Hepatocyte (in vitro differentiated cells): ENCODE data around the gene KLK15. TPM values are rescaled to one million over a fixed set of nuclear protein-coding genes. Genes with fewer than 3 reads are reported as not detected.

Experiments used
- DNase-seq: peaks from one replicate; pipeline ENCODE4 v3.0.0-alpha.2; 2016; ENCODE audit warnings: low spot score
- H2AFZ ChIP-seq: fragments of 200-600 bp; sonication (generic); 2 replicates; pipeline ENCODE4 v1.6.0; 2016; ENCODE audit warnings: antibody characterized with exemption, mild to moderate bottlenecking
- H3K27ac ChIP-seq: fragments of 200-600 bp; sonication (generic); 2 replicates; pipeline ENCODE4 v1.5.1; 2016; ENCODE audit warnings: mild to moderate bottlenecking
- H3K27me3 ChIP-seq: fragments of 200-600 bp; sonication (generic); 2 replicates; pipeline ENCODE4 v1.6.1; 2016
- H3K36me3 ChIP-seq: fragments of 200-600 bp; sonication (generic); replicated peaks from 2 replicates; pipeline ENCODE4 v1.5.1; 2016; ENCODE audit warnings: low read depth; ENCODE audit not compliant: insufficient read depth
- H3K4me1 ChIP-seq: fragments of 200-600 bp; sonication (generic); 2 replicates; pipeline ENCODE4 v1.5.1; 2016; ENCODE audit warnings: mild to moderate bottlenecking, moderate library complexity; ENCODE audit not compliant: insufficient read depth
- H3K4me2 ChIP-seq: fragments of 200-600 bp; sonication (generic); 2 replicates; pipeline ENCODE4 v1.6.0; 2016
- H3K4me3 ChIP-seq: fragments of 200-600 bp; sonication (generic); 2 replicates; pipeline ENCODE4 v1.5.1; 2016; ENCODE audit warnings: mild to moderate bottlenecking
- H3K79me2 ChIP-seq: fragments of 200-600 bp; sonication (generic); 2 replicates; pipeline ENCODE4 v1.6.0; 2017; ENCODE audit warnings: mild to moderate bottlenecking
- H3K9me2 ChIP-seq: fragments of 200-600 bp; sonication (generic); replicated peaks from 2 replicates; pipeline ENCODE4 v1.6.0; 2017; ENCODE audit warnings: mild to moderate bottlenecking; ENCODE audit not compliant: insufficient read depth
- H3K9me3 ChIP-seq: fragments of 200-600 bp; sonication (generic); 2 replicates; pipeline ENCODE4 v1.5.1; 2016; ENCODE audit warnings: low read depth, mild to moderate bottlenecking
- H4K20me1 ChIP-seq: fragments of 200-600 bp; sonication (generic); 2 replicates; pipeline ENCODE4 v1.6.0; 2016; ENCODE audit warnings: mild to moderate bottlenecking; ENCODE audit not compliant: insufficient read depth, poor library complexity, severe bottlenecking
- CTCF ChIP-seq: fragments of 200-600 bp; sonication (generic); IDR thresholded peaks from 2 replicates; pipeline ENCODE4 v1.5.1; 2016; ENCODE audit warnings: antibody characterized with exemption, mild to moderate bottlenecking; ENCODE audit not compliant: poor library complexity
- EZH2 ChIP-seq: fragments of 200-600 bp; sonication (generic); IDR thresholded peaks from 2 replicates; pipeline ENCODE4 v1.6.1; 2016; ENCODE audit warnings: antibody characterized with exemption, mild to moderate bottlenecking, borderline replicate concordance
- EZH2phosphoT487 ChIP-seq: fragments of 200-600 bp; sonication (generic); IDR thresholded peaks from one replicate; pipeline ENCODE4 v1.6.1; 2018; ENCODE audit warnings: antibody characterized with exemption, mild to moderate bottlenecking, low read depth, moderate library complexity; ENCODE audit not compliant: unreplicated experiment, severe bottlenecking
- WGBS: methylation state at CpG from one replicate; pipeline ENCODE4 v1.1.6; 2016; ENCODE audit warnings: low lambda C conversion rate; ENCODE audit errors: missing lambda C conversion rate; 5-methylcytosine and 5-hydroxymethylcytosine counted together
- polyA plus RNA-seq: library from polyadenylated mRNA; unstranded; fragments of >200 nt; fragmentation: Nextera tagmentation; extraction: Ambion mirVana; gene quantifications from 2 replicates; pipeline ENCODE4 v1.2.1, GENCODE V29; 2016
- total RNA-seq: library from RNA; depleted of rRNA; stranded (reverse); fragments of >200 nt; gene quantifications from 2 replicates; pipeline ENCODE4 v1.2.3, GENCODE V29; 2014

The KLK15 gene
- total and polyA plus RNA-seq, 2 experiments from 2014 or later, result not detected

- DNase-seq, result peak; percentile 99
- H3K27ac ChIP-seq, result peak overlapping the region; percentile 98
- peak overlapping the region; percentile 82 for H3K4me3 ChIP-seq
- H3K9me3 ChIP-seq, result no peaks in the 10 kb centered on the region
- peak overlapping the region; percentile 67 for H2AFZ ChIP-seq
- WGBS, result under 1% methylated on average over 59 of the region's 62 CpGs
- H3K9me2 ChIP-seq, result no peaks in the 10 kb centered on the region
- no peaks in the 10 kb centered on the region for H3K36me3 ChIP-seq
- H3K27me3 ChIP-seq, result no peaks in the 10 kb centered on the region
- H4K20me1 ChIP-seq, result peaks cover 4% of the 10 kb centered on the region
- no peak for TF ChIP-seq CTCF
- no peak for TF ChIP-seq EZH2
- TF ChIP-seq EZH2phosphoT487, result no peak
- peaks cover 8% of the 10 kb centered on the region for H3K4me1 ChIP-seq
- H3K79me2 ChIP-seq, result peaks cover 36% of the 10 kb centered on the region
- H3K4me2 ChIP-seq, result peak overlapping the region; percentile 73
Measured at GRCh38 chr19:50804420-50805272, 28.7 kb downstream of the KLK15 start.

- peak; percentile 53 for DNase-seq
- no peaks in the 10 kb centered on the region for H3K9me2 ChIP-seq
- no peaks in the 10 kb centered on the region for H3K36me3 ChIP-seq
- no peaks in the 10 kb centered on the region for H3K9me3 ChIP-seq
- H3K27ac ChIP-seq, result peak overlapping the region; percentile 98
- peak overlapping the region; percentile 45 for H2AFZ ChIP-seq
- H3K79me2 ChIP-seq, result peaks cover 36% of the 10 kb centered on the region
- H3K4me1 ChIP-seq, result peaks cover 8% of the 10 kb centered on the region
- H3K4me2 ChIP-seq, result peak overlapping the region; percentile 73
- TF ChIP-seq EZH2 (no peak), CTCF (no peak), EZH2phosphoT487 (no peak)
- no peaks in the 10 kb centered on the region for H3K27me3 ChIP-seq
- peaks cover 4% of the 10 kb centered on the region for H4K20me1 ChIP-seq
- peak overlapping the region; percentile 82 for H3K4me3 ChIP-seq
- under 1% methylated on average over 37 of the region's 40 CpGs for WGBS
Measured at GRCh38 chr19:50803633-50804419, 29.5 kb downstream of the KLK15 start.

GRCh38 chr19:50801107-50801506 is 32.3 kb downstream of the KLK15 start:
- Histone ChIP-seq H3K4me1 (peaks cover 8% of the 10 kb centered on the region), H3K4me3 (no peak overlapping the region), H3K4me2 (no peak overlapping the region), H3K9me3 (no peaks in the 10 kb centered on the region), H2AFZ (no peak overlapping the region), H3K9me2 (no peaks in the 10 kb centered on the region), H3K27ac (no peak overlapping the region), H4K20me1 (peaks cover 4% of the 10 kb centered on the region), H3K27me3 (no peaks in the 10 kb centered on the region), H3K36me3 (no peaks in the 10 kb centered on the region), H3K79me2 (peaks cover 36% of the 10 kb centered on the region)
- TF ChIP-seq EZH2 (no peak), EZH2phosphoT487 (no peak), CTCF (no peak)
- WGBS, result 81% methylated on average over 8 of the region's 8 CpGs
- no peak for DNase-seq
